Stimulated activated CD4-positive, alpha-beta T cell treated with anti-CD3 and anti-CD28 coated beads, TNF-alpha, amount 100 ng/mL, for 1 hour (primary cell): ENCODE results near the gene SPATS2.
"Not testable (repeated sequence)": the region's sequence is repeated elsewhere in the genome, so short reads cannot be mapped to it uniquely, and the experiment has no call there.

Experiments used
- DNase-seq, 3 donors: peaks; one replicate each; pipeline ENCODE4 v3.0.0-alpha.2; 2020; ENCODE audit warnings: low read depth in 3 of 3, low spot score in 1 of 3

Gene SPATS2

GRCh38 chr12:49349266-49349665 lies 18.0 kb upstream of the SPATS2 start:
- DNase-seq, result no peak

GRCh38 chr12:49352351-49352750 lies 14.9 kb upstream of the SPATS2 start:
- DNase-seq, result no peak

- no peak for DNase-seq
These were observed 11.3 kb upstream of the SPATS2 start for GRCh38 chr12:49355913-49356312.

GRCh38 chr12:49357103-49357678 lies 10.1 kb upstream of the SPATS2 start:
- no peak for DNase-seq

GRCh38 chr12:49358483-49359141 lies 8.7 kb upstream of the SPATS2 start:
- DNase-seq, result no peak

GRCh38 chr12:49359671-49360070 lies 7.6 kb upstream of the SPATS2 start:
- no peak for DNase-seq

- DNase-seq, result no peak
These were observed 5.2 kb upstream of the SPATS2 start for GRCh38 chr12:49362077-49362476.

GRCh38 chr12:49364989-49365388 lies 2.3 kb upstream of the SPATS2 start:
- no peak for DNase-seq

- no peak for DNase-seq
These were observed 1.7 kb upstream of the SPATS2 start for GRCh38 chr12:49365542-49365941.

- DNase-seq, result no peak
These were observed 1.1 kb upstream of the SPATS2 start for GRCh38 chr12:49366096-49366651.

GRCh38 chr12:49366652-49367380 lies 446 bp upstream of the SPATS2 start:
- peak; percentile 56 to 81 (median 64) for DNase-seq

GRCh38 chr12:49368240-49368600 lies 958 bp downstream of the SPATS2 start:
- DNase-seq, result no peak

- no peak for DNase-seq
These were observed 2.3 kb downstream of the SPATS2 start for GRCh38 chr12:49369411-49370145.

GRCh38 chr12:49370539-49370938 lies 3.3 kb downstream of the SPATS2 start:
- DNase-seq, result no peak

GRCh38 chr12:49375406-49375805 lies 8.1 kb downstream of the SPATS2 start:
- DNase-seq, result no peak

- no peak for DNase-seq
These were observed 10.1 kb downstream of the SPATS2 start for GRCh38 chr12:49377386-49377785.

- DNase-seq, result not testable (repeated sequence)
These were observed 12.9 kb downstream of the SPATS2 start for GRCh38 chr12:49380184-49380583.

GRCh38 chr12:49388682-49389386 lies 21.6 kb downstream of the SPATS2 start:
- DNase-seq, result peak in 2 of 3 donors; percentile 29 to 47

GRCh38 chr12:49389387-49389703 lies 22.1 kb downstream of the SPATS2 start:
- no peak for DNase-seq

GRCh38 chr12:49397000-49397399 lies 29.7 kb downstream of the SPATS2 start:
- no peak for DNase-seq

GRCh38 chr12:49400304-49400703 lies 33.0 kb downstream of the SPATS2 start:
- DNase-seq, result no peak
